Stimulated activated memory B cell treated with anti-CD40 and anti-IgM and Interleukin-4, amounts not matched to agents 10 μg/mL and 1 μg/mL and 100 μg/mL, for 72 hours (primary cell): ENCODE measurements around the gene ATP6V0D1.
A peak's percentile ranks its signal among the peaks of the same experiment; 100 is the strongest.

Experiments used
- ATAC-seq: fragments of 150-1000 bp; cut with Tn5 transposase; 2 replicates; pipeline ENCODE4 v1.10.0; 2021
- H3K27ac Mint-ChIP-seq: one replicate; pipeline ENCODE4 v1.8.0; 2022; ENCODE audit warnings: mild to moderate bottlenecking, mixed read lengths
- H3K27me3 Mint-ChIP-seq: one replicate; pipeline ENCODE4 v1.8.0; 2022; ENCODE audit warnings: mixed read lengths
- H3K36me3 Mint-ChIP-seq: one replicate; pipeline ENCODE4 v1.8.0; 2022; ENCODE audit warnings: mixed read lengths
- H3K4me1 Mint-ChIP-seq: one replicate; pipeline ENCODE4 v1.8.0; 2022; ENCODE audit warnings: mixed read lengths
- H3K4me3 Mint-ChIP-seq: one replicate; pipeline ENCODE4 v1.8.0; 2022; ENCODE audit warnings: mild to moderate bottlenecking, moderate library complexity, mixed read lengths
- H3K9me3 Mint-ChIP-seq: one replicate; pipeline ENCODE4 v1.8.0; 2022; ENCODE audit warnings: mixed read lengths

Gene ATP6V0D1

GRCh38 chr16:67482233-67482924, 1.4 kb upstream of the ATP6V0D1 start:
- peak overlapping the region; percentile 96 for H3K27ac Mint-ChIP-seq
- H3K9me3 Mint-ChIP-seq, result no peaks in the 10 kb centered on the region
- H3K27me3 Mint-ChIP-seq, result no peaks in the 10 kb centered on the region
- H3K4me1 Mint-ChIP-seq, result peaks cover 64% of the 10 kb centered on the region
- peak overlapping the region; percentile 94 for H3K4me3 Mint-ChIP-seq
- ATAC-seq, result no peak
- H3K36me3 Mint-ChIP-seq, result peaks cover 26% of the 10 kb centered on the region

- Mint-ChIP-seq H3K27ac (peak overlapping the region; percentile 96), H3K9me3 (no peaks in the 10 kb centered on the region), H3K27me3 (no peaks in the 10 kb centered on the region), H3K36me3 (peaks cover 22% of the 10 kb centered on the region), H3K4me3 (peak overlapping the region; percentile 94), H3K4me1 (peaks cover 60% of the 10 kb centered on the region)
- peak; percentile 14 for ATAC-seq
Measured at GRCh38 chr16:67481561-67482232, 740 bp upstream of the ATP6V0D1 start.

- Mint-ChIP-seq H3K27ac (no peak overlapping the region), H3K27me3 (no peaks in the 10 kb centered on the region), H3K4me3 (peak overlapping the region; percentile 13), H3K36me3 (peaks cover 23% of the 10 kb centered on the region), H3K9me3 (no peaks in the 10 kb centered on the region), H3K4me1 (peaks cover 62% of the 10 kb centered on the region)
- no peak for ATAC-seq
Measured at GRCh38 chr16:67477960-67478554, 2.9 kb downstream of the ATP6V0D1 start.

GRCh38 chr16:67474551-67475455, 6.2 kb downstream of the ATP6V0D1 start:
- Mint-ChIP-seq H3K4me1 (peaks cover 74% of the 10 kb centered on the region), H3K36me3 (peaks cover 34% of the 10 kb centered on the region), H3K27me3 (no peaks in the 10 kb centered on the region), H3K27ac (peak overlapping the region; percentile 3), H3K9me3 (no peaks in the 10 kb centered on the region), H3K4me3 (no peak overlapping the region)
- no peak for ATAC-seq

GRCh38 chr16:67471758-67472384, 9.1 kb downstream of the ATP6V0D1 start:
- Mint-ChIP-seq H3K4me1 (peaks cover 77% of the 10 kb centered on the region), H3K9me3 (no peaks in the 10 kb centered on the region), H3K27me3 (no peaks in the 10 kb centered on the region), H3K36me3 (peaks cover 36% of the 10 kb centered on the region), H3K27ac (no peak overlapping the region), H3K4me3 (no peak overlapping the region)
- ATAC-seq, result no peak

GRCh38 chr16:67470359-67470758, 10.6 kb downstream of the ATP6V0D1 start:
- peaks cover 36% of the 10 kb centered on the region for H3K36me3 Mint-ChIP-seq
- no peaks in the 10 kb centered on the region for H3K27me3 Mint-ChIP-seq
- H3K27ac Mint-ChIP-seq, result no peak overlapping the region
- H3K4me3 Mint-ChIP-seq, result no peak overlapping the region
- no peak for ATAC-seq
- no peaks in the 10 kb centered on the region for H3K9me3 Mint-ChIP-seq
- peaks cover 89% of the 10 kb centered on the region for H3K4me1 Mint-ChIP-seq

GRCh38 chr16:67468731-67469130, 12.2 kb downstream of the ATP6V0D1 start:
- Mint-ChIP-seq H3K4me1 (peaks cover 89% of the 10 kb centered on the region), H3K27me3 (no peaks in the 10 kb centered on the region), H3K4me3 (no peak overlapping the region), H3K9me3 (no peaks in the 10 kb centered on the region), H3K27ac (peak overlapping the region; percentile 71), H3K36me3 (peaks cover 21% of the 10 kb centered on the region)
- no peak for ATAC-seq

- H3K4me1 Mint-ChIP-seq, result peaks cover 90% of the 10 kb centered on the region
- H3K4me3 Mint-ChIP-seq, result no peak overlapping the region
- no peak for ATAC-seq
- H3K27ac Mint-ChIP-seq, result no peak overlapping the region
- H3K27me3 Mint-ChIP-seq, result no peaks in the 10 kb centered on the region
- peaks cover 18% of the 10 kb centered on the region for H3K36me3 Mint-ChIP-seq
- no peaks in the 10 kb centered on the region for H3K9me3 Mint-ChIP-seq
Measured at GRCh38 chr16:67466581-67466980, 14.4 kb downstream of the ATP6V0D1 start.

GRCh38 chr16:67464565-67464964, 16.4 kb downstream of the ATP6V0D1 start:
- no peaks in the 10 kb centered on the region for H3K27me3 Mint-ChIP-seq
- no peaks in the 10 kb centered on the region for H3K9me3 Mint-ChIP-seq
- H3K4me3 Mint-ChIP-seq, result no peak overlapping the region
- H3K4me1 Mint-ChIP-seq, result peaks cover 86% of the 10 kb centered on the region
- peaks cover 20% of the 10 kb centered on the region for H3K36me3 Mint-ChIP-seq
- H3K27ac Mint-ChIP-seq, result no peak overlapping the region
- no peak for ATAC-seq

- Mint-ChIP-seq H3K36me3 (peaks cover 23% of the 10 kb centered on the region), H3K4me3 (no peak overlapping the region), H3K4me1 (peaks cover 82% of the 10 kb centered on the region), H3K27me3 (no peaks in the 10 kb centered on the region), H3K27ac (no peak overlapping the region), H3K9me3 (no peaks in the 10 kb centered on the region)
- ATAC-seq, result no peak
Measured at GRCh38 chr16:67463691-67464090, 17.3 kb downstream of the ATP6V0D1 start.

- H3K4me3 Mint-ChIP-seq, result no peak overlapping the region
- peaks cover 80% of the 10 kb centered on the region for H3K4me1 Mint-ChIP-seq
- peaks cover 20% of the 10 kb centered on the region for H3K36me3 Mint-ChIP-seq
- no peak overlapping the region for H3K27ac Mint-ChIP-seq
- ATAC-seq, result no peak
- H3K27me3 Mint-ChIP-seq, result no peaks in the 10 kb centered on the region
- no peaks in the 10 kb centered on the region for H3K9me3 Mint-ChIP-seq
Measured at GRCh38 chr16:67463059-67463458, 17.9 kb downstream of the ATP6V0D1 start.

- no peaks in the 10 kb centered on the region for H3K27me3 Mint-ChIP-seq
- ATAC-seq, result no peak
- H3K4me1 Mint-ChIP-seq, result peaks cover 72% of the 10 kb centered on the region
- H3K9me3 Mint-ChIP-seq, result no peaks in the 10 kb centered on the region
- no peak overlapping the region for H3K27ac Mint-ChIP-seq
- peaks cover 16% of the 10 kb centered on the region for H3K36me3 Mint-ChIP-seq
- H3K4me3 Mint-ChIP-seq, result no peak overlapping the region
Measured at GRCh38 chr16:67462279-67462655, 18.7 kb downstream of the ATP6V0D1 start.

GRCh38 chr16:67461600-67462278, 19.2 kb downstream of the ATP6V0D1 start:
- no peaks in the 10 kb centered on the region for H3K9me3 Mint-ChIP-seq
- no peak overlapping the region for H3K27ac Mint-ChIP-seq
- no peaks in the 10 kb centered on the region for H3K27me3 Mint-ChIP-seq
- no peak overlapping the region for H3K4me3 Mint-ChIP-seq
- ATAC-seq, result no peak
- peaks cover 16% of the 10 kb centered on the region for H3K36me3 Mint-ChIP-seq
- H3K4me1 Mint-ChIP-seq, result peaks cover 72% of the 10 kb centered on the region

- H3K36me3 Mint-ChIP-seq, result peaks cover 16% of the 10 kb centered on the region
- H3K27me3 Mint-ChIP-seq, result no peaks in the 10 kb centered on the region
- ATAC-seq, result no peak
- no peak overlapping the region for H3K27ac Mint-ChIP-seq
- no peaks in the 10 kb centered on the region for H3K9me3 Mint-ChIP-seq
- peaks cover 72% of the 10 kb centered on the region for H3K4me1 Mint-ChIP-seq
- no peak overlapping the region for H3K4me3 Mint-ChIP-seq
Measured at GRCh38 chr16:67460961-67461360, 20.0 kb downstream of the ATP6V0D1 start.
